GM21529 (cell line): ENCODE data around the gene TREML2.
"Not testable (repeated sequence)": the region's sequence is repeated elsewhere in the genome, so short reads cannot be mapped to it uniquely, and the experiment has no call there.

Source experiments
- ATAC-seq: cut with Tn5 transposase; IDR thresholded peaks from one replicate; pipeline ENCODE4 v1.9.1; 2021; ENCODE audit not compliant: unreplicated experiment

The TREML2 gene

DNA sequence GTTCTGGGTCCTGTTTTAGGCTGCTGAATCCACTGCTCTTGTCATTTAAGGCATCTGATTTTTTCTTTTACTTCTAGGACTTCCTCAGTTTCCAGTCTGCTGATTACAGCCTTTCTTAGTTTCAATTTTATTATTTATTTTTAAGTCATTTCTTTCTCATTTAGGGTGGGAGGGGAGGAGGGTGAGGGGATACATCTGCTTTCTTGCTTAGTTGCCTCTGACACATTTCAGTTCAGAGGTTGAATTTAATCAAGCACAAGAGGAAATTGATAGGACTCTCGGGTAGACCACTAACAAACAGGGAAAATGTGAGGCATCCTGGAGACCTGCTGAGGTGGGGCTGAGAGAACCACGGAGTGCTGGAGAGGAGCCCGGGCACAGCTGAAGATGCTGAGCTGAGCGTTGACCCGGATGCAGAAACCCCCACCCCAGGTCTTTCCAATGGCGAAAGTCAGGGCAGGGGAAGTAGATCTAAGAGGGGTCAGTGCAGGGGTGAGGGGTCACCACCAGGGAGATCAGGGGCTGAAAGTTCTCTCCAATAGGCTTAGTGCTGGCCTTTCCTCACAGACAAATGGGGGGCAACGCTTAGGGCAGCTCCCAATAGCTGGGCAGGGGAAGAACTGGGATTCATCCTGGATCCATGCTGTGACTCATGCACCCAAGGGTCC, 7.6 kb upstream of the TREML2 start:
- no peak for ATAC-seq

DNA sequence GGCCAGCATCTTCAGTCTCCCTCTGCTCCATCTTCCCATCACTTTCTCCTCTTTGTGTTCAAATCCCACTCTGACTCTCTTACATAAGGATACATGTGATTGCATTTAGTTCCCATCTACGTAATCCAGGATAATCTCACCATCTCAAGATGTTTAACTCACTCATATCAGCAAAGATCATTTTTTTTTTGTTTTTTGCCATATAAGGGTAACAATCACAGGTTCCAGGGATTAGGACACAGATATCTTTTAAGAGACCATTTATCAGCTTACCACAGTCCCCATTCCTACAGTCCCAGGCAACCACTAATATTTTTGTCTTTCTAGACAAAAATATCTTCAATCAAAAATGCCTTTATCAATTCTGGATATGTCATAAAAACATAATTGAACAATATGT, 3.2 kb upstream of the TREML2 start:
- ATAC-seq: no peak

DNA sequence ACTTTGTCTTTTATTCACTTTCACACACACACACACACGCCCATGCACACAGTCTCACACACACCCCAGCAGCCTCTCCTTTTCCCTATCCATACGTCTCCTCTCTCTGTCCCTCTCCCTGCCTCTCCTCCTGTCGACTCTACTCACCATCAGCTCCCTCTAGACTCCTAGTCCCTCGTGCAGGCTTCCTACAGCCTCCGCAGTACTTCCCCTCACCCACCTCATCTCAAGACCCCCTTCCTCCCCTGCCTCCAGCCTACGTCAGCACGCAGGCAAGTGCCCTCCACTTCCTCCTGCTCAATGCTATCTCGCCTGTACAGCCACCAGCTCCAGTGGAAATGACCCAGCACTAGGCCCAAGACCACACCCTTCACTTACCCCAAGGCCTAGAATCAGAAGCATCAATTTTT, 820 bp upstream of the TREML2 start:
- no peak for ATAC-seq

DNA sequence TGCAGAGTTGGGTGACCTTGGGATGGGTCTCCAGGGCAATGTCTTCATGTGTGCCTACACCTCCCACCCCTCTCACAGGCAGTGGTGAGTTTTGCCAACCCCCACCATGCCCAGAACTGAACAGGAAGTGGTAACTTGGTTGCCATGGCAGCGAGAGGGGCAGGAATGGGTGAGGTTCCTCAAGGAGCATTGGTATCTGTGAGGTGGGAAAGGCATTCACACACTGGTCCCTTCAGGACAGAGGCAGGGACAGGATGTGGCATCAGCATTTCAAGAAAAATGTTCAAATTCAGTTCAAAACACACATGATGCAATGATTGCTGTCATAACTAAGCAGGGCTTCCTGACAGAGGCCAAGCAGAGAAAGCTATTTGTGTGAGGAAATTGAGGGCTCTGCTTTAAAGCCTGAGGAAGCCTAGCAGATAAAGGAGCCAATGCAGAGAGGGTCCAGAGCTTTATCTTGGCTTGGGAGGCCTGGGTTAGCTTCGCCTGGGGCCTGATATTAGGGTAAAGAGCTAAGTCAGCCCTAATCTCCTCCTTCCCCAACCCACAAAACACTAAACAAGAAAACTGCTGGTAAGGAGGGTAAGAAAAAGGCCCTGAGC, 551 bp downstream of the TREML2 start:
- ATAC-seq: peak; percentile 35

DNA sequence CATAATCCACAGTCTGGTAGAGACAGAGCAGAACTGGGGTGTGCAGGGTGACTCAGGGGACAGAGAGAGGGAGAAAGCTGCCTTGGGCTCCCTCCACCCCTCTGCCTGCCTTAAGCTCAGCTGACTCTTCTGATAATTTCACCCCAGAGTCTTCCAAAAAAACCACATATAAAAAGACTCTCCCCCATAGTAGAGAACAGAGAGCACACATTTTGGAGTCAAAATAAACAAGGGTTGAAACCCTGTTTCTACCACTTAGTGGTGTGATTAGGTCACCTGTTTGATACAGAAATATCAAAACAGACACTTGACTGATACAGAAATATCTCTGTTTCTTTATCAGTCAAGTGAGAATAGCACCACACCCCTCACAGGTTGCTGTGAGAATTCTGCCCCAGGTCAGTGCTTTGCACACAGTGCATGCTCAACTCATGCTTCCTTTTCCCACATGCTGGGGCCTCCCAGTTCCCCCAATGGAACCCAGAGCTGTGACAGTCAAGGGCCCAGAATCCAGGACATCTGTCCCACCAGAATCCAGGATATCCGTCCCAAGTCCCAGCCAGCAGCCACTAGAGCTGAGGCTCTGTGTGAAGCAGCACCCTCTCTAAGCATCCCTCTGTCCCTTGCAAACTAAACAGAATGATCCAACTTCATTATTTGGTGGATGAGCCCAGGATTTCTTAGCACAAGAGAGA, 1.2 kb downstream of the TREML2 start:
- ATAC-seq: peak; percentile 73

DNA sequence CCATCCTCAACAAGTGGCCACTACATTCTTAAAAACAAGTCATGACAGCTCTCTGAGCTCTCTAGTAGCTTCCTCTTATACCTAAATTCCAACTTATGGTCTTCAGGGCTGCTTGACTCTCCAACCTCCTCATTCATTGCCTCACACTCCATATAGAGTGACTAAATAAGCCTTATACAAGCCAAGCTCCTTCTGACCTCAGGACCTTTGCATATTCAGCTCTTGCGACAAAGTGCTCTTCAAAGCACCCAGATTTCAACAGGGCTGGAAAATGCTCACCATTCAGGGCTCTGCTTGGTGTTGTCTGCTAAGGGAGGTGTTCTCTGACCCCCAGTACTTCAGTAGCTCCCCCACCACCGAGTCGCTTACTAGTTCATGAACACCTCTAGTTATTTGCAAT, 3.7 kb downstream of the TREML2 start:
- ATAC-seq: no peak

DNA sequence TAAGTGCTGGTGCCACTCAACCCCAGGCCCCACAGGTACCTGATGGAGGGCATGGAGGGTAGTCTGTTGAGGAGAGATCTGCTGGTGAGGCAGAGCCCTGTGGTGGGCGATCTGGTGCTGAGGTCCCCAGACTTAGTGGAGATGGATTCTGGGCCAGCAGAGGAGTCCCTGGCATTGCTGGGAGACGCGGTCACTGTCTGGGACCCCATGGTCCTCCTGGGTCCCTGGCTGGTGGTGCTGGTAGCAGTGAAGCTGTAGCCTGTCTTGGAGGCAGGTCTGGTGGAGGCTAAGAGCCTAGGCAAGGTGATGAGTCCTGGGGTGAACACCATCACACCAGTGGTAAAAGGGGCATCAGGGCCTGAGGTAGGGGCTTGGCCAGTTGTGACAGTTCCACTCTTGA, 6.6 kb downstream of the TREML2 start:
- ATAC-seq: no peak

DNA sequence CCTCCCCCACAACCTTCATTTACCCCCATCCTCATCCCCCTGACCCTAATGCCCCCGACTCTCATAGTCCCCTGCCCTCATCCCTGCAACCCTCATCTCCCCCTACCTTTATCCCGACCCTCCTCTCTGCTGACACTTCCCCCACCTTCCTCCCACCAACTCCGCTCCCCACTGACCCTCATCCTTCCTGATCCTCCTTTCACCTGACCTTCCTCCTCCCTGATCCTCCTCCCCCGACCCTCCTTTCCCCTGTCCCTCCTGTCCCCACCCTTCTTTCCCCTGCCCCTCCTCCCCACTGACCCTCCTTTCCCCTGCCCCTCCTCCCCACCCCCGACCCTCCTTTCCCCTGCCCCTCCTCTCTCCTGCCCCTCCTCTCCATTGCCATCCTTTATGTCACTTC, 7.1 kb downstream of the TREML2 start:
- ATAC-seq: no peak

DNA sequence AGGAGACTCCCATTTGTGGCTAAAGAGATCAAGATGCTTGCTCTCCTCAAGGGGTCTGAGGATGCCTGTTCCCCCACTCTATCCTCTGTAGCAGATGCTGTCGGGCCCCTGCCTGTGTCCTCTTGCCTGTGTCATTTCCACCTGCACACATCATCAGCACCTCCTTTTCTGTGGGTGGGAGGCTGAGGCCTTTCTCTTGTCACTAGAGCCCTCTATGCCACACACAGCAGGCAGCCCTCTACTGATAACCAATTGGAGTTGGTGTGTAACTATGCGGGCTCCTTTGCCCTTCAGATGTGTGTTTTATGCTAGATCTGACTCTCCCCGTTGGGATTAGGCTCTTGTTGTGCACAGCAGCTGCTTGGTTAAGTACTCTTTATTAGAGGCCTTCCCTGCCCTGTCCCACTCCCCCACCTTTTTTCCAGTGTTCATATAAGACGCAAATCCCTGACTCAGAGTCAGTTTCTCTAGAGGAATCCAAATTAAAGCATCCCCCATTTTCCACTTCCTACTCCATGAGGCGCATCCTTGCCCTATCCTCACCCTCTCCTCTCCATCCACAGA, 7.7 kb downstream of the TREML2 start:
- ATAC-seq: no peak

DNA sequence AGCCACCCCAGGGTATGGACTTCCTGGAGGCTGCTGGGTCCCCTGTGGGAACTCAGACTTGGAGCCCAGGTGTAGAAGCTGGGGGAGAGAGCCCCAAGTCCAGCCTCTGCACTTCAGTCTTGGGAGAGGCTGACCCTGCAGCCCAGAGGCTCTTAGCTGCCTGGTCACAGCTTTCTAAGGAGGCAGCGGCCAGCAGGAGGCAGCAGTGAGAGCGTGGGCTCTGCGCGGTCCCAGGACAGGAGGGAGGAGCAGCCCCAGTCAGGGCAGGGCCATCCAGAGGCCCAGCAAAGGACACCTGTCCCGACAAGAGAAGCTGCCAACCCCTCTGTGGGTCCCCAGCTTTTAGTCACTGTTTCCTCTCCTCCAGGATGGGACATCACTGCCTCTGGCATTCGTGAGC, 9.4 kb downstream of the TREML2 start:
- ATAC-seq: no peak

DNA sequence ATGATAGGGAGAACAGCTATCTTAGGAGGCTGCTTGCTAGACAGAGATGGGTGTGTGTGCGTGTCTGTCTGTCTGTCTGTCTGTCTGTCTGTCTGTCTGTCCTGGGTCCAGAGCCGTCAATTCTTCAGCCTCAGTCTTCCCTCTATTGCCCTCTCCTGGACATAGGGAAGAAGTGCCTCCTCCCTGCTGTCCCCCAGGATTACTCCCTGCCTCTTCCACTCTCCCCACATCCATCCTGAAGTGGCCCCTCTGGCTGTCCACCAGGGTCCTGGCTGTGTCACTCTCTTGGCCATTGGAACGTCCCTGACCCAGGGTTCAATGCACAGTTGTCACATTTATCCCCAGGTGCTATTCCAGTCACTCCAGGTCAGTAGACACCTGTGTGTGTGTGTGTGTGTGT, 10.2 kb downstream of the TREML2 start:
- no peak for ATAC-seq

DNA sequence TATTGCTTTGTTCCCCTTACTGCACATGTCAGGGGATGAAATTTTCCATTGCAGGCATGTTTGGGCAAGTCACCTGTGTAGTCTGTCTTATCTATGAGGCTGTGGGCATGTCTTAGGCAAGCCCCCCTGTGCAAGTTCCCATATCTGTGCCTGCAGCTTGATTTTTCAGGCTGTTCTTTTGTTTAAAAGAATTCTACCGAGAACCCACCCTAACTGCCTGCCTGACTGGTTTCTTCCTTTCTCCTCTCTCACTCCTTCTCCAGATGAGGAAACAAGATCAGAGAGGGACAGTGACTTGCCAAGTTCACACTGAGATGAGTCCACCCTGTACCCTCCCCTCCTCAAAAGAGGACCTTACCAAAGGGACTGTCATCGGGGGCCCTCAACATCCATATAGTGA, 11.0 kb downstream of the TREML2 start:
- ATAC-seq: no peak

DNA sequence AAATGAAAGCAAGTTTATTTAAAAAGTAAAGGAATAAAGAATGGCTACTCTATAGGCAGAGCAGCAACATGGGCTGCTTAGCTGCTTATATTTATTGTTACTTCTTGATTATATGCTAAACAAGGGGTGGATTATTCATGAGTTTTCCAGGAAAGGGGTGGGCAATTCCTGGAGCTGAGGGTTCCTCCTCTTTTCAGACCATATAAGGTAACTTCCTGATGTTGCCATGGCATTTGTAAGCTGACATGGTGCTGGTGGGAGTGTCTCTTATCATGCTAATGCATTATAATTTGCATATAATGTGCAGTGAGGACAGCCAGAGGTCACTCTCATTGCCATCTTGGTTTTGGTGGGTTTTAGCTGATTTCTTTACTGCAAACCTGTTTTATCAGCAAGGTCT, 11.9 kb downstream of the TREML2 start:
- not testable (repeated sequence) for ATAC-seq

DNA sequence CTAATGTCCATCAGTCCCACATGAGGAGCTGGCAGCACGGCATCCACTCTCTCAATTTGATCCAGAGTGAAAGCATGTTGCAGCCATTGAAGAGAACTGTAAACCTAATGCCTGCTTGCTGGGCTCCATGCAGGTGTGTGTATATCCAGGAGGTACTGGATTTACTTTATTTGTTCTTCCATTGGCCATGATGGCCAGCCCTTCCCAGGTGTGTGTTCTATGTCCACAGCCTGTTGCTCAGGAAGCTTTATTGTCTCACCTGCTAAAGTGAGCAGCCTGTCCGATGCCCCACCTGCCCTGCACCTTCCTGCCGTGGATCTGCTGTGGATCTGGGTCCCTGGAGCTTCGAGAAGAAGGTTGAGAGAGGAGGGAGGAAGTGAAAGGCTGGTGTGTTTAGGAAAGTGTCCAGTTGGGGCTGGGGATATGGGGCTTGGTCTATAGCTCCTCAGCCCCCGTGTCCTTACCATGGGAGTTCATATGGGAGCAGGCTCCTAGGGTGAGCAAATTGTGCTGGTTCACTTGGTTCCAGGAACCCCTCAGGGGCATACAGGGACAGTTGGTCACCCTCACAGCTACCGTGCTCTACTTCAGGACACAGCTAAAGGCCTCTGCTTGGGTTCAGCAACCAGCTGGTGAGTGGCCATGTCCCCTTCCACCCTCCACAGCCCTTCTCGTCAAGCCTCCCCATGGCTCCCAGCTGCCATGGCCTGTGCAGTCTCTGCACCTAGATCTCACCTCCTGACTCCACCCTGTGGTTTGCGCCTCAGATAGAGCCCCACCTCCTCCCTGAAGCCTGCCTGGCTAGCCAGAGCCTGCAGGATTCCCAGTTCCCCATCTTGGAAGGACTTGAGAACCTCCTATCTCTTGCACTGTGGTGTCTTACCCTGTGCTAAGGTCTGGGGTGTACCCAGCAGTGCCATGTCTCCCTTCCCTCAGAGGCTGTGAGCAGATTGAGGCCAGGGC, 12.7 kb downstream of the TREML2 start:
- no peak for ATAC-seq

DNA sequence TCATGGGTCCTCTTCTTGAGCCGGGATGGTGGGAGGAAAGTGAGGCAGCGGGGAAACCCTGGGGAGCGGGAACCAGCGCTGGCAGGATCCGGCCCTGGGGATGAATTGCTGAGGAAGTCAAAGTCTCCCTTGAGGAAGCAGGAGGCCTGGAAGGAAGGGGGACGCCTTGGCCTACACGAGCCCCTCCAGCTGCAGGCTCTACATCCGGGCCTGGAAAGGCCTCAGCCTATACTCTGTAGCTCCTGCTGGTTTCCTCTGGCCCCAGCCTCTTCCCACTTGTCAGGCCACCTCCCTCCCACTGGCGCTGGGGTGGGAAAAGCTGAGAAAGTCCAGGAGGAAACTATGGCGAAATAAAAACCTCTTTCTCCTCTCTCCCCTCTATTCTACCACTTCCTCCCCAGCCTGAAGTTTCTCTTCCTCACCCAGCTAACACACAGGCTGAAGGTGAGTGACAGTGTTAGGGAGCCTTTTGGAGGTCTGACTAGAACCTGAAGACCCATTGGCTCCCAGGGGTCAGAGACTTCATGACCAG, 14.9 kb downstream of the TREML2 start:
- no peak for ATAC-seq

DNA sequence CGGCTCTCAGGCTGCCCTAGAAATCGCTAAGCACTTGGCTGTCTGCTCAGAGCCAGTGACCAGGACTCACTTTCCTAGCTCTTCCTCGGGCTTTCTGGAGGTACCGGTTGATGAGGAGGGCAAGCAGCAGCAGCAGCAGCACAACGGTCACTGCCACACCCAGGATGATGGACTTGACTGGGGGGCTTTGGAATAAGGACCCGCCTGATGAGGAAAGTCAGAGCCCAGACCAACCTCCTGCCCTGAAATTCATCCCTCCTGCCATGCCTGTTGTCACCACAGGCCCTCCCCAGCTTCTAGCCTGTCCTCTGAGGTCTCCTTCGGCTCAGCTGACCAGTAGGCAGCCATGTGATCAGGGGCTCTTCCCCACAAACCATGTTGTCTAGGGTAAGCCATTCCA, 16.2 kb downstream of the TREML2 start:
- ATAC-seq: no peak

DNA sequence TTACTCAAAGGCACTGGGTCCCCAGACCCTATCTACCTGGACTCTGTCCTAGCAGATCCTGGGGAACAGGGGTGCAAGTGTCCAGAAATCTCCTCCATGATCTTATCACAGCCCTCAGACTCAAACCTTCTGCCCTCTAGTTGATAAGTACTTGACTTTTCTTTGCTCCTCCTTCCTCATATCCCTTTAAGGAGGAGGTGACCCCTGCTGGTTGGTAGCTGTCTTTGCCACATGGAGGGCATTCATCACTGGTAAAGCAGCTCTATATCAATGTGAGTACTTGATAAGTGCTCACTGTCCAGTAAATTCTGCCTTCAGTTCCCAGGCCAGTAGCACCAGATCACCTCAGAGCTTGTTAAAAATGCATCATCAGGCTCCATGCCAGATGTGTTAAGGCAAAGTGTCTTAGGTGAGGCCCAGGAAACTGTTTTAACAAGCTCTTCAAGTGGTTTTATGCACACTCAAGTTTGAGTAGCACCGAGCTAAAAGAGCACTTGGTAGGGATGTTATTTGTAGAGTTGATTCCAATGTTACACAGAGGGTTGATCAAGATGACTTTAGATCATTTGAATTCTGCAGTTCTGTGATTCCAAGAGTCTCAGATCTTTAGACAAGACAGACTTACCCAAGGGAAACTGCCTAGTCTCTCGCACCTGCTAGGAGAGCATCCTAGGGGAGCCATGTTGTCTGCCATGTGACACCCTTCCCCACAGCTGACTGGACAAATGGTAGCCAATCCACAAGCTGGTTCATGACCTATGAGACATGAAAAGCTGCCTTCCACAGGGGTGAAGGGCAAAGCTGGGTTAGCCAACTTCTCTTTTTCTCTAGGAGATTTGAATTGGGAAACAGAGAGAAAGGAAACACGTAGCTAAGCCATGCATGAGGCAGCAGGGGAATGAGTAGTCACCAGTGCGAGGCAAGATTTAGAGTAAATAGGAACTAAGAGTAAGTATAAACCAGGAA, 18.6 kb downstream of the TREML2 start:
- peak; percentile 56 for ATAC-seq

DNA sequence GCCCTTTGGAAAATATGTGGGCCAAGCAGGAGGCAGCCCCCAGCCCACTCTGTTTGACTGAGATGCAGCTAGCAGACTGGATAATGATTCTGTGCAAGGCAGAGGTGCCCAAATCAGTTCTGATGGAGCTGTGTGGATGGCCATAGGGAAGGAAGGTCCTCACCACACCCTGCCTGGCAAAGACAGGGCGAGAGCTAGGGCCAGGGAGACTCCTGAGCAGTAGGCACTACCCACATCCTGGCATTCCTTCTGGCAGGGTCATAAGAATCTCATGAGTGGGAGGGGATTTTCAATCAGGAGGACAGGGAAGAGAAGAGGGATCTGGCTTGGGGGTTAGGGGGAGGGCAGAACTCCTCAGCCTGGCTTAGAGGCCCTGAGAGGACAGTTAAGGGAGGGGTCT, 19.4 kb downstream of the TREML2 start:
- ATAC-seq: no peak

DNA sequence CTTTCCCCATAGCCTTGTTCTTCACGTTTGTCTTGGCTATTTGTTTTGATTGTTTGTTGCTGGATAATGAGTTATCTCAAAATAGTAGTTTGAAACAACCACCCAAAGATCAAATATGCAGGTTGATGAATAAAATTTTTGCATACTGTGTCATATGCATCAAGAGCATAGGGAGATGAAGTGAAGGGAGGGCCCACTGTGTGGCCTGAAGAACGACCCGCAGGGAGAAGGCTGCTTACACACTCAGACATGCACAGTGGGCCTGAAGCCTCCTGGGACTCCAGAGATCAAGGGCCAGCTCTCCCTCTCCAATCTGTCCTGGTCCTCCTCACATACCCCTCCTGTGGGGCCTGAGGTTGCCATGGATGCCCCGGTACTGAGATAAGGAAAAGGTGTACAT, 21.8 kb downstream of the TREML2 start:
- ATAC-seq: no peak

DNA sequence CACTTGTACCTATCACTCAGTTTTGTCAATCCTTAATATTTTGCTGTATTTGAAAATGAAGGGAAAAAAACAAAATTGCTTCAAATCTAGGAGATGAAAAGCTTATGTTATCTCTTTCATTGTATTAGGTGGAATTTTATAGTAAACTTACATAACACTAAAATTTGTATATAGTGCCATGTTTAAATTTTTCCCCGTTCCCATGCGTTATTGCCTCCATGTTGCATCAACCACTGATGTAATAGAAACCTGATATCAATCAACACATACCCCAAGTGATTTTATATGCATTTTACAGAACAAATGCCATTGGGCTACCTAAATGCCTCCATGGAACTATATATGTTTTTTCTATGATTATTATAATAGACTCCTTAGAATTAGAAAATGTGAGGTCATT, 23.3 kb downstream of the TREML2 start:
- no peak for ATAC-seq
